Panc1 (cell line): Measurements from ENCODE around the gene CTSA. TPM values are rescaled to one million over a fixed set of nuclear protein-coding genes. Genes with fewer than 3 reads are reported as not detected.

Experiments used
- ATAC-seq: fragments of 200-7000 bp; cut with Tn5 transposase; 2 replicates; pipeline ENCODE4 v1.9.1; 2020; ENCODE audit warnings: mild to moderate bottlenecking, moderate library complexity
- BruUV-seq: library from RNA; stranded (reverse); fragments of 400-500 nt; replicated peaks from 2 replicates; lab custom pipeline; 2021; lab: Mats Ljungman, UMichigan
- CTCF ChIA-PET: fragments of 300-600 bp; sonication (Branson Sonifier 250); formaldehyde crosslinking; loops from one replicate; lab custom pipeline; 2022; ENCODE audit warnings: antibody characterized with exemption; lab: Charles Lee
- POLR2A ChIA-PET: fragments of 300-600 bp; sonication (Branson Sonifier 250); formaldehyde crosslinking; loops from one replicate; lab custom pipeline; 2022; ENCODE audit warnings: antibody characterized with exemption; lab: Charles Lee
- DNase-seq: peaks from one replicate; pipeline ENCODE4 v3.0.0-alpha.2; 2010; ENCODE audit warnings: low read depth, low spot score
- H3K27ac ChIP-seq: 2 replicates; pipeline ENCODE4 v1.5.1; 2011; ENCODE audit warnings: mild to moderate bottlenecking, low read length, inconsistent platforms
- H3K27me3 ChIP-seq: fragments of 200-500 bp; sonication (Bioruptor generic); 2 replicates; pipeline ENCODE4 v1.6.0; 2014; ENCODE audit warnings: low read length, inconsistent platforms; ENCODE audit not compliant: control insufficient read depth, insufficient read depth
- H3K36me3 ChIP-seq: fragments of 200-500 bp; sonication (Bioruptor generic); 2 replicates; pipeline ENCODE4 v1.5.1; 2014; ENCODE audit warnings: inconsistent platforms, mild to moderate bottlenecking, low read length, moderate library complexity; ENCODE audit not compliant: control insufficient read depth, insufficient read depth
- H3K4me1 ChIP-seq: 2 replicates; pipeline ENCODE4 v1.5.1; 2011; ENCODE audit warnings: inconsistent platforms, mild to moderate bottlenecking, low read length, moderate library complexity; ENCODE audit not compliant: control insufficient read depth, insufficient read depth
- H3K4me3 ChIP-seq, 2 experiments: 2 replicates each; pipeline ENCODE4 v1.5.1; 2011 to 2012; ENCODE audit warnings: low read depth in 2 of 2, low read length in 2 of 2, mild to moderate bottlenecking in 2 of 2, inconsistent platforms in 1 of 2, moderate library complexity in 1 of 2
- H3K9me3 ChIP-seq: fragments of 200-500 bp; sonication (Bioruptor generic); 2 replicates; pipeline ENCODE4 v1.5.1; 2014; ENCODE audit warnings: low read depth, mild to moderate bottlenecking, inconsistent platforms, low read length, moderate library complexity; ENCODE audit not compliant: control insufficient read depth, insufficient read depth
- CTCF ChIP-seq: fragments of 450-650 bp; IDR thresholded peaks from 2 replicates; pipeline ENCODE4 v1.5.1; 2017; ENCODE audit warnings: mild to moderate bottlenecking
- POLR2AphosphoS5 ChIP-seq: IDR thresholded peaks from 2 replicates; pipeline ENCODE4 v1.6.1; 2012; ENCODE audit warnings: mild to moderate bottlenecking, low read depth, low read length, moderate library complexity
- REST ChIP-seq, 2 experiments: IDR thresholded peaks; 2 replicates each; pipeline ENCODE4 v1.6.1; 2011 to 2012; ENCODE audit warnings: low read depth in 2 of 2, control low read depth in 1 of 2, low read length in 1 of 2, mild to moderate bottlenecking in 1 of 2, moderate library complexity in 1 of 2; ENCODE audit not compliant: insufficient read depth in 1 of 2
- SIN3A ChIP-seq: IDR thresholded peaks from 2 replicates; pipeline ENCODE4 v1.6.1; 2012; ENCODE audit warnings: low read depth, mild to moderate bottlenecking, low read length, moderate library complexity, borderline replicate concordance; ENCODE audit not compliant: insufficient read depth
- TCF7L2 ChIP-seq: IDR thresholded peaks from 2 replicates; pipeline ENCODE4 v1.6.1; 2011; ENCODE audit warnings: mild to moderate bottlenecking, low read depth, low read length, inconsistent platforms
- in situ Hi-C: cut with HindIII; loops from 2 replicates; pipeline ENCODE4 v1.10.0; 2016; ENCODE audit warnings: low sequenced_read_pairs, low pct_unique_long_range_greater_than_20kb
- intact Hi-C: fragments of 100-400 bp; cut with micrococcal nuclease; formaldehyde crosslinking; loops from one replicate; pipeline ENCODE4 v1.10.0; 2022; ENCODE audit not compliant: unreplicated experiment
- total RNA-seq: library from RNA; stranded (reverse); gene quantifications from one replicate; pipeline ENCODE4 v1.2.1, GENCODE V29; 2021; ENCODE audit not compliant: unreplicated experiment

The CTSA gene
- total RNA-seq, 1 experiment from 2014 or later: 232 TPM

- in situ Hi-C loops: no loop called here
- BruUV-seq: no TSS peak
- POLR2A ChIA-PET: no interaction called here
These were observed 27.3 kb upstream of the CTSA start for GRCh38 chr20:45863543-45864470.

GRCh38 chr20:45866454-45866853, 24.7 kb upstream of the CTSA start:
- ATAC-seq (no peak), DNase-seq (no peak)
- H3K4me1 ChIP-seq: peaks cover 7% of the 10 kb centered on the region; the same call in 1 of the 2 replicates
- no peak overlapping the region for H3K4me3 ChIP-seq
- no peaks in the 10 kb centered on the region for H3K27me3 ChIP-seq
- H3K9me3 ChIP-seq: no peaks in the 10 kb centered on the region
- H3K36me3 ChIP-seq: no peaks in the 10 kb centered on the region
- ChIA-PET CTCF (no interaction called here), POLR2A (no interaction called here)
- intact Hi-C loops (no loop called here), in situ Hi-C loops (no loop called here)
- no TSS peak for BruUV-seq
- H3K27ac ChIP-seq: no peak overlapping the region
- no peak for TF ChIP-seq SIN3A
- no peak for TF ChIP-seq POLR2AphosphoS5
- TF ChIP-seq TCF7L2: no peak
- no peak for TF ChIP-seq CTCF

More at GRCh38 chr20:45863543-45864470, 27.3 kb upstream of the CTSA start:
- Histone ChIP-seq H3K27ac (no peak overlapping the region), H3K4me3 (no peak overlapping the region), H3K36me3 (no peaks in the 10 kb centered on the region), H3K27me3 (no peaks in the 10 kb centered on the region), H3K9me3 (no peaks in the 10 kb centered on the region), H3K4me1 (peaks cover 7% of the 10 kb centered on the region; the same call in 1 of the 2 replicates)
- CTCF ChIA-PET: no interaction called here
- TF ChIP-seq CTCF (no peak), TCF7L2 (no peak), POLR2AphosphoS5 (no peak), SIN3A (no peak), REST (IDR thresholded peaks at IDR 0.05; ENCODE audit: insufficient read depth in 1 of 2, low read depth in 2 of 2, low read length in 1 of 2) (no peak)
- no peak for ATAC-seq
- no peak for DNase-seq
- intact Hi-C loops: no loop called here
